ENCODE data around the gene FAM167B. TPM values are rescaled to one million over a fixed set of nuclear protein-coding genes. Genes with fewer than 3 reads are reported as not detected.
A peak's percentile ranks its signal among the peaks of the same experiment; 100 is the strongest.

Gene FAM167B
- 10 to 100 TPM in 1 of 10 donors, 1 to 10 TPM in 9; 1.0 to 12.5 (median 3.9) TPM for total RNA-seq
- 10 to 100 TPM; 13.5 to 17.3 TPM for polyA plus RNA-seq
- long read RNA-seq, donor 1, partial matches to known transcripts, result 0 of 2 reads
- long read RNA-seq, donor 1, other reads (novel, unspliced or antisense), result 0 of 2 reads
- long read RNA-seq, donor 2, partial matches to known transcripts, result 1 of 1 reads
- long read RNA-seq, donor 2, other reads (novel, unspliced or antisense), result 0 of 1 reads
- long read RNA-seq, donor 3, result 0 reads

- H3K36me3 ChIP-seq, result no peaks in the 10 kb centered on the region
- peak within 1 kb of the TSS in 3 of 10 donors; percentile 20 to 31 (median 23) for H3K4me3 ChIP-seq
- H3K27me3 ChIP-seq, result no peaks in the 10 kb centered on the region
- peak within 1 kb of the TSS; percentile 66 to 94 (median 92) for H3K27ac ChIP-seq
- intact Hi-C loops (cut with DNase I), result loop anchor here in 3 of 10 donors (2.0 to 10.0 kb wide), 3 partner anchors 44 to 48 kb away; partner anchors contain the start of gene HDAC1 (in 2 of the 3)
- no peaks in the 10 kb centered on the region for H3K9me3 ChIP-seq
- no peak for TF ChIP-seq CTCF (IDR thresholded peaks at IDR 0.05)
- peak; percentile 44 to 80 (median 64) for ATAC-seq
- DNase-seq, result peak; percentile 40 to 72
- H3K4me1 ChIP-seq, result peaks cover 8 to 84% (median 69%) of the 10 kb centered on the region in 9 donors
- 45 to 54% methylated on average over 3 of the region's 3 CpGs for WGBS, 2 donors
Observed at GRCh38 chr1:32246888-32247273, at the start of gene FAM167B. Gene FAM167B, plus strand, starts transcription at chr1:32247222. Its CDS starts 200 bp downstream, at chr1:32247422.

- Histone ChIP-seq H3K27me3 (no peaks in the 10 kb centered on the region), H3K4me3 (no peak overlapping the region), H3K9me3 (no peaks in the 10 kb centered on the region), H3K36me3 (peaks cover 0 to 63% (median 42%) of the 10 kb centered on the region in 9 donors), H3K27ac (peak overlapping the region in 3 of 10 donors; percentile 1 to 86 (median 9)), H3K4me1 (peaks cover 12 to 54% (median 38%) of the 10 kb centered on the region in 9 donors)
- ATAC-seq (no peak), DNase-seq (no peak)
- 72 to 75% methylated on average over 6 of the region's 6 CpGs for WGBS, 2 donors
- intact Hi-C loops (cut with DNase I), result no loop called here
- TF ChIP-seq CTCF (IDR thresholded peaks at IDR 0.05), result no peak
Observed at GRCh38 chr1:32197837-32198236, 49.2 kb upstream of the FAM167B start.

DNA sequence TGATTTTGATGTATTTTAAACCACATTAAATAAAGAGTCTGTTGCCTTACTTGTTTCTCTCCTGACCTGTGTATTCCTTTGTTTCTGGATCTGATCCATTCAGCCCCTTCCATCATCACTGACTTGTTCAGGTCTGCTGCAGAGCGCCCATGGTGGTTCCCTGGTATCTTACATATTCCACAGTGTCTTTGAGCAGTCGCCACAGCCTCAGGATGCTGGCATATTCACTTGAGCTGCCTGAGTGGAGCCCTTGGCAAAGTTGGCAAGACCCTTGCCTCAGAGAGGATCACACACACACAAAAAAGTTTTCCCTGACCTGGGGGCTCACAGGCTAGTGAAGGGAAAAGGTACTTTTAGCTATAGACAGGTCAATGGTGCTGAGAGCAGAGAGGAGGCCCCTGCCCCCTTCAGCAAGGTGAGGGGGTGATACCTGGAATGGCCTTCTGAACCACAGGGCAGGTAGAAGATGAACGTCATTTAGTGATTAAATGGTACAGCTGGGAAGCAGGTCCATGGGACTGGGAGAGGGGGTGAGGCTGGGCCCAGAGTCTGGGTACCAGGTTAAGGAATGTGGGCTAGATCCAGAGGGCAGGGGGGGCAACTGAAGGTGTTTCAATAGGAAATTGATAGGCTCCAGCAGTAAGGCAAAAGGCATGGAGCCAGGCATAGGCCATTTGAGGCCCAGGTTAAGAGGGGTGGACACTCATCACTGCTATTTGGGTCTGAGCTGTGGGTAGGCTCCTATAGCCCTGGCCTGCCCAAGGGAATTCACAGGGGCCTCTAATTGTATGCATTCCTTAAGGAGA, 48.6 kb upstream of the FAM167B start:
- H3K9me3 ChIP-seq, result no peaks in the 10 kb centered on the region
- DNase-seq (no peak), ATAC-seq (no peak)
- no peak overlapping the region for H3K4me3 ChIP-seq
- H3K27me3 ChIP-seq, result no peaks in the 10 kb centered on the region
- H3K27ac ChIP-seq, result peak overlapping the region in 4 of 10 donors; percentile 81 to 88 (median 86)
- no peak for TF ChIP-seq CTCF (IDR thresholded peaks at IDR 0.05)
- intact Hi-C loops (cut with DNase I), result no loop called here
- 80 to 84% methylated on average over 3 of the region's 3 CpGs for WGBS, 2 donors
- H3K36me3 ChIP-seq, result peaks cover 0 to 57% (median 36%) of the 10 kb centered on the region in 9 donors
- H3K4me1 ChIP-seq, result peaks cover 12 to 54% (median 38%) of the 10 kb centered on the region in 9 donors

- no peaks in the 10 kb centered on the region for H3K27me3 ChIP-seq
- ATAC-seq (no peak), DNase-seq (no peak)
- H3K4me3 ChIP-seq, result peak overlapping the region in 4 of 10 donors; percentile 61 to 75 (median 66)
- H3K27ac ChIP-seq, result peak overlapping the region in 8 of 10 donors; percentile 81 to 93 (median 86)
- intact Hi-C loops (cut with DNase I), result no loop called here
- 43 to 55% methylated on average over 4 of the region's 4 CpGs for WGBS, 2 donors
- TF ChIP-seq CTCF (IDR thresholded peaks at IDR 0.05), result no peak
- H3K36me3 ChIP-seq, result peaks cover 0 to 51% (median 29%) of the 10 kb centered on the region in 9 donors
- H3K9me3 ChIP-seq, result no peaks in the 10 kb centered on the region
- H3K4me1 ChIP-seq, result peaks cover 12 to 54% (median 38%) of the 10 kb centered on the region in 9 donors
Observed at GRCh38 chr1:32199043-32199716, 47.8 kb upstream of the FAM167B start.

Measured in heart right ventricle (tissue), 16 donors.